ENCODE measurements around the gene BABAM2.

The BABAM2 gene

DNA sequence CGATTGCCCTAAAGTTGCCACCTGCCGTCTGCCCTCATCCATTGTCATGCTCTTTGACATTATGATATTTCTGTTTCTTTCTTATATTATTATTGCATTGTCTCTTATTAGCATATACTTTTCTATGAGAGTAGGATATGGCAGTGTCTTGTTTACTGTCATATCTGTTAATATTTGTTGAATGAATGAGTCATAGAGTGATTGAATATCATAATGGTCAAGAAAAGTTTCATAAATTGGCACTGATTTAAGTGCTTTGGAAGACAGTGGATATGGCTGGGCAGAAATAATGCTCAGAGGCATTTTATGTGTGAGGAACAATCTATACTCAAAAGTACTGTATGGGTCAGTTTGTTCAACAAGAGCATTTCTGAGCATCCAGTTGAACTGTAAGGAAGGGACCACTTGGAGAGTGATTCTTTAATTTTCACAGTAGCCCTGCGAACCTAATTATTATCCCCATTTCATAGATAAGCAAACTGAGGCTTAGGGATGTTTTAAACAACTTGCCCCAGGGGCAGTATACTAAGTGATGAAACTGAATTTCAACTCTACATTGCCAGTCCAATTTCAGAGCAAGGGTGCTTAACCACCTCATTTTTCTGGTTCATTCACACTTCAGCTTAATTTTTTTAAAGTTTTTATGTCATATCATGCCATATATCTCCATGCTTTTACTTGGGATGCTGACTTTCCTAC is 326.7 kb downstream of the BABAM2 start:
- DNase-seq (ENCODE audit: low read depth), result no peak
- no peak overlapping the region for H3K4me3 ChIP-seq (ENCODE audit: low read depth, low read length)
- in situ Hi-C loops (cut with HindIII; ENCODE audit: low sequenced_read_pairs), result loop anchor here (5.0 kb wide), 1 partner anchor 50 kb away; no protein-coding TSS in a partner anchor
- TF ChIP-seq, protein P1, sequence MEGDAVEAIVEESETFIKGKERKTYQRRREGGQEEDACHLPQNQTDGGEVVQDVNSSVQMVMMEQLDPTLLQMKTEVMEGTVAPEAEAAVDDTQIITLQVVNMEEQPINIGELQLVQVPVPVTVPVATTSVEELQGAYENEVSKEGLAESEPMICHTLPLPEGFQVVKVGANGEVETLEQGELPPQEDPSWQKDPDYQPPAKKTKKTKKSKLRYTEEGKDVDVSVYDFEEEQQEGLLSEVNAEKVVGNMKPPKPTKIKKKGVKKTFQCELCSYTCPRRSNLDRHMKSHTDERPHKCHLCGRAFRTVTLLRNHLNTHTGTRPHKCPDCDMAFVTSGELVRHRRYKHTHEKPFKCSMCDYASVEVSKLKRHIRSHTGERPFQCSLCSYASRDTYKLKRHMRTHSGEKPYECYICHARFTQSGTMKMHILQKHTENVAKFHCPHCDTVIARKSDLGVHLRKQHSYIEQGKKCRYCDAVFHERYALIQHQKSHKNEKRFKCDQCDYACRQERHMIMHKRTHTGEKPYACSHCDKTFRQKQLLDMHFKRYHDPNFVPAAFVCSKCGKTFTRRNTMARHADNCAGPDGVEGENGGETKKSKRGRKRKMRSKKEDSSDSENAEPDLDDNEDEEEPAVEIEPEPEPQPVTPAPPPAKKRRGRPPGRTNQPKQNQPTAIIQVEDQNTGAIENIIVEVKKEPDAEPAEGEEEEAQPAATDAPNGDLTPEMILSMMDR (IDR thresholded peaks at IDR 0.05; ENCODE audit: low read depth, low read length, missing control alignments), result no peak

DNA sequence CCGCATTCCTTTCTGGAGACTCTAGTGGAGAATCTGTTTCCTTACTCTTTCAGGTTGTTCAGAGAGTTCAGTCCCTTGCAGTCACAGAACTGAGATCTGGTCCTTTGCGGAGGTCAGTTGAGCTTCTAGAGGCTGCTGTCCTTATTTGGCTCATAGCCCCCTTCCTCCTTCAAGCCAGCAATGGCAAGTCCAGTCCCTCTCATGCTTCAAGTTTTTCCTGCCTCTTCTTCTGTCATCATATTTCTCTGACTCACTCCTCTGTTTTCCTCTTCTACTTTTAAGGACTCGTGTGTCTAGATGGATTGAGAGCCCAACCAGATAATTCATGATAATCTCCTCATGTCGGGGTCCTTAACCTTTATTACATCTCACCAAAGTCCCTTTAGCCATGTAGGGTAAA is 328.6 kb downstream of the BABAM2 start:
- in situ Hi-C loops (cut with HindIII; ENCODE audit: low sequenced_read_pairs), result loop anchor here (5.0 kb wide), 1 partner anchor 52 kb away; no protein-coding TSS in a partner anchor
- no peak for DNase-seq (ENCODE audit: low read depth)
- no peak overlapping the region for H3K4me3 ChIP-seq (ENCODE audit: low read depth, low read length)
- TF ChIP-seq, protein P1 (IDR thresholded peaks at IDR 0.05; ENCODE audit: low read depth, low read length, missing control alignments), result no peak

GRCh38 chr2:28219758-28220368 is 329.3 kb downstream of the BABAM2 start:
- no peak for DNase-seq (ENCODE audit: low read depth)
- in situ Hi-C loops (cut with HindIII; ENCODE audit: low sequenced_read_pairs), result loop anchor here (5.0 kb wide), 1 partner anchor 53 kb away; no protein-coding TSS in a partner anchor
- H3K4me3 ChIP-seq (ENCODE audit: low read depth, low read length), result no peak overlapping the region
- TF ChIP-seq, protein P1 (IDR thresholded peaks at IDR 0.05; ENCODE audit: low read depth, low read length, missing control alignments), result no peak

DNA sequence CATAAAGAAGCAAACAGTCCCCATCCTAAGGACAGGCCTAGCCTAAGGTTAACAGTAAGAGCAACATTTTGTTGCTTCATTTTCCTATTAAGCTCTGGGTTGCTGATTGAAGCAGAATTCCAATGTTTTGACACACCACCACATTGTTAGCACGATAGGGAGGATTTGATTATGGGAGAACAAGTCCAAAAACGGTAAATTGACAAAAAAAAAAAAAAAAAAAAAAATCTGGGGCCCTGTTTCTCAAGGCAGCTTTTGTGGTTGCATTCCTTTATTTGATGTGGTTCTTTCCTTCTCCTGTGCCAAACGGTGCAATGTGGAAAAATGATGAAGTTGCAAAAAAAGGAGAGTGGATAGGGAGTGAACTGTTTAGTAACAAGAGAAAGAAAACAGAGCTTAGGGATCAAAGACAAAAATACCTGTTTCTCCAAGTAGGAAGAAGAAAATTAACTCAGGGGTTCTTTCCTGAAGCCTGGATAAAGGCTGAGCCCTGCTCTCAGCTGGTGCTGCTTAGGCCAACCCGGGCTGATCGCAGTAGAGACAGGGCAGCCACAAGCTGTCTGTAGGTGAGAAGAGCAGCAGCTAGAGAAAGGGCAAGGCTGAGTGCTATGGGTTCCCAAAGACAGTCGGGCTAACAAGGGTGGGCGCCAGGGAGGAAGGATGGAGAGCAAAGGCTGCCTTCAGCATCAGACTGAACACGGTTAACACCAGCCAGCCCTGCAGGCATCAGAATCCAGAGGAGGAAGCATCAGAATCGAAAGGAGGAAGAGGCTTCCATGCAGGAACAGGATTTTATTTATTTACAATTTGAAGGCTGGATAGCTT is 334.3 kb downstream of the BABAM2 start:
- no peak overlapping the region for H3K4me3 ChIP-seq (ENCODE audit: low read depth, low read length)
- peak; percentile 95 for DNase-seq (ENCODE audit: low read depth)
- in situ Hi-C loops (cut with HindIII; ENCODE audit: low sequenced_read_pairs), result no loop called here
- TF ChIP-seq, protein P1 (IDR thresholded peaks at IDR 0.05; ENCODE audit: low read depth, low read length, missing control alignments), result no peak

DNA sequence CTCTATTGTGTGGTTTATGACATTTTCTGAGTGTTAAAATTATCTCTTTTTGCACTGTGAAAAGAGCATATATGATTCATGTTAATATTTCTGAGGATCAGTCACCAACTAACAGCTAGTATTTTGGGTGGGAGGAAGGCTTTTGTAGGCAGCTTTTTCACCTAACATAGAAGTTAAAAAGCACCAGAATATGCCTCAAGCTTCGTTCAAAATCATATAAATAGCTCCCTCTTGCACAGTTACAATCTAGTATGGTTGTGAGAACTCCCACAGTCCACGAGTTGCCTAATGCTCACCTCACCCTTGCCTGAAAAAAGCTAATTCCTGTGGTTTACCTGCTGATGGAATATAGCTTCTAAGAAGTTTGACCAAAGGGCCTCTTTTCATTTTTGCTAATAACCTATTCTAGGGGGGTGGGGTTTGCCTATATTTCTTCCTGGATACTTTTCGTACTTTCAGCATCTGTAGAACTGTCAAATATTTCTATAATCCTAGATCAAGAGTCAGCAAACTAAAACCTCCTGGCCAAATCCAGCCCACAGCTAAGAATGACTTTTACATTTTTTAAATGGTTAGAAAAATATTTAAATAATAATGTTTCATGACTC is 335.0 kb downstream of the BABAM2 start:
- TF ChIP-seq, protein P1 (IDR thresholded peaks at IDR 0.05; ENCODE audit: low read depth, low read length, missing control alignments), result no peak
- no peak for DNase-seq (ENCODE audit: low read depth)
- in situ Hi-C loops (cut with HindIII; ENCODE audit: low sequenced_read_pairs), result no loop called here
- H3K4me3 ChIP-seq (ENCODE audit: low read depth, low read length), result no peak overlapping the region

GRCh38 chr2:28226558-28226957 is 336.0 kb downstream of the BABAM2 start:
- TF ChIP-seq, protein P1 (IDR thresholded peaks at IDR 0.05; ENCODE audit: low read depth, low read length, missing control alignments), result no peak
- no peak for DNase-seq (ENCODE audit: low read depth)
- in situ Hi-C loops (cut with HindIII; ENCODE audit: low sequenced_read_pairs), result no loop called here
- no peak overlapping the region for H3K4me3 ChIP-seq (ENCODE audit: low read depth, low read length)

All from astrocyte of the cerebellum (primary cell).